H1 (cell line): Measurements from ENCODE around the gene ARHGAP4. TPM values are rescaled to one million over a fixed set of nuclear protein-coding genes. Genes with fewer than 3 reads are reported as not detected.

Source experiments
- CTCF ChIA-PET: fragments of 300-600 bp; sonication (Branson Sonifier 250); formaldehyde crosslinking; loops from one replicate; lab custom pipeline; 2021; ENCODE audit not compliant: partially characterized antibody; lab: Charles Lee
- POLR2A ChIA-PET: fragments of 300-600 bp; sonication (Branson Sonifier 250); formaldehyde crosslinking; loops from one replicate; lab custom pipeline; 2021; ENCODE audit warnings: inconsistent platforms; ENCODE audit not compliant: partially characterized antibody; lab: Charles Lee
- DNase-seq, 2 experiments: peaks; one replicate each; pipeline versions ENCODE4 v3.0.0 to v3.0.0-alpha.2; 2010 to 2022; ENCODE audit warnings: low spot score in 2 of 2, low read depth in 1 of 2, mixed read lengths in 1 of 2
- FAIRE-seq: peaks from 2 replicates; lab custom pipeline; 2011; peaks lifted over from hg19 to GRCh38; lab: Jason Lieb, UNC
- H2AFZ ChIP-seq: 2 replicates; pipeline ENCODE4 v1.8.1; 2012; ENCODE audit warnings: low read length, inconsistent platforms
- H2AK5ac ChIP-seq: 2 replicates; pipeline ENCODE4 v1.6.1; 2013; ENCODE audit warnings: low read depth, low read length
- H2BK120ac ChIP-seq: replicated peaks from 2 replicates; pipeline ENCODE3; 2013; ENCODE audit warnings: low read depth, low read length, inconsistent platforms
- H2BK12ac ChIP-seq: 2 replicates; pipeline ENCODE4 v1.6.1; 2013; ENCODE audit warnings: low read depth, low read length
- H2BK15ac ChIP-seq: 2 replicates; pipeline ENCODE4 v1.6.1; 2013; ENCODE audit warnings: low read length
- H2BK20ac ChIP-seq: 2 replicates; pipeline ENCODE4 v1.6.1; 2013; ENCODE audit warnings: low read length
- H2BK5ac ChIP-seq: 2 replicates; pipeline ENCODE4 v1.6.1; 2013; ENCODE audit warnings: low read depth, low read length
- H3K14ac ChIP-seq: 2 replicates; pipeline ENCODE4 v1.6.1; 2013; ENCODE audit warnings: inconsistent platforms; ENCODE audit not compliant: insufficient read length
- H3K18ac ChIP-seq: 2 replicates; pipeline ENCODE4 v1.6.1; 2013; ENCODE audit warnings: low read length; ENCODE audit errors: extremely low read depth
- H3K23ac ChIP-seq: 2 replicates; pipeline ENCODE4 v1.6.1; 2013; ENCODE audit warnings: inconsistent platforms; ENCODE audit not compliant: insufficient read length
- H3K23me2 ChIP-seq: 2 replicates; pipeline ENCODE4 v1.6.1; 2013; ENCODE audit warnings: low read depth, low read length
- H3K27ac ChIP-seq: 2 replicates; pipeline ENCODE4 v1.6.1; 2011; ENCODE audit warnings: low read depth, low read length, inconsistent platforms
- H3K27me3 ChIP-seq, 4 experiments: replicated peaks in 1 of 4; 1 replicate in 1 of 4; 2 replicates in 3 of 4; pipeline versions ENCODE4 v1.6.1 to v1.8.1; 2011 to 2013; ENCODE audit warnings: low read length in 3 of 4, mild to moderate bottlenecking in 3 of 4, inconsistent platforms in 2 of 4, mixed read lengths in 2 of 4, moderate library complexity in 1 of 4; ENCODE audit not compliant: control insufficient read depth in 3 of 4, insufficient read depth in 3 of 4; ENCODE audit errors: extremely low read depth in 1 of 4
- H3K36me3 ChIP-seq, 4 experiments: 2 replicates each; pipeline versions ENCODE4 v1.6.1 to v1.8.1; 2011 to 2013; ENCODE audit warnings: mild to moderate bottlenecking in 4 of 4, low read length in 3 of 4, moderate library complexity in 2 of 4, control low read depth in 1 of 4, inconsistent platforms in 1 of 4; ENCODE audit not compliant: insufficient read depth in 4 of 4, control insufficient read depth in 2 of 4
- H3K4ac ChIP-seq: replicated peaks from 2 replicates; pipeline ENCODE3; 2013; ENCODE audit warnings: low read length, low read depth, mixed read lengths, inconsistent platforms; ENCODE audit not compliant: insufficient read length
- H3K4me1 ChIP-seq, 4 experiments: replicated peaks in 1 of 4; 1 replicate in 1 of 4; 2 replicates in 3 of 4; pipeline versions ENCODE4 v1.6.1 to v1.8.1; 2011 to 2013; ENCODE audit warnings: low read length in 3 of 4, inconsistent platforms in 2 of 4, mixed read lengths in 1 of 4; ENCODE audit not compliant: insufficient read depth in 4 of 4, control insufficient read depth in 3 of 4
- H3K4me2 ChIP-seq, 2 experiments: 2 replicates each; pipeline versions ENCODE4 v1.6.1 to v1.8.1; 2011 to 2013; ENCODE audit warnings: low read depth in 2 of 2, low read length in 2 of 2, control low read depth in 1 of 2, inconsistent platforms in 1 of 2, mild to moderate bottlenecking in 1 of 2; ENCODE audit not compliant: insufficient read depth in 1 of 2
- H3K4me3 ChIP-seq, 4 experiments: fragments of 200-600, 300-600 bp in 1 of 4; sonication (generic), shearing (Covaris generic), sonication (Bioruptor Twin) in 1 of 4; 2 replicates each; pipeline versions ENCODE4 v1.5.1 to v1.8.1; 2011 to 2016; ENCODE audit warnings: low read length in 4 of 4, low read depth in 3 of 4, control low read depth in 2 of 4, inconsistent platforms in 2 of 4, mild to moderate bottlenecking in 2 of 4, mixed read lengths in 1 of 4, moderate library complexity in 1 of 4; ENCODE audit not compliant: insufficient read depth in 2 of 4; ENCODE audit errors: extremely low read depth in 1 of 4
- H3K56ac ChIP-seq: replicated peaks from 2 replicates; pipeline ENCODE3; 2013; ENCODE audit warnings: low read depth, mild to moderate bottlenecking, mixed read lengths, low read length, inconsistent platforms; ENCODE audit not compliant: insufficient read length
- H3K79me1 ChIP-seq: 2 replicates; pipeline ENCODE4 v1.6.1; 2013; ENCODE audit warnings: low read depth, low read length, control low read depth
- H3K79me2 ChIP-seq, 2 experiments: 2 replicates each; pipeline versions ENCODE4 v1.6.1 to v1.8.1; 2012 to 2013; ENCODE audit warnings: low read length in 2 of 2, mild to moderate bottlenecking in 2 of 2, inconsistent platforms in 1 of 2; ENCODE audit not compliant: insufficient read depth in 2 of 2, control insufficient read depth in 1 of 2
- H3K9ac ChIP-seq, 4 experiments: replicated peaks in 1 of 4; 1 replicate in 1 of 4; 2 replicates in 3 of 4; pipeline versions ENCODE4 v1.6.1 to v1.8.1; 2011 to 2013; ENCODE audit warnings: low read depth in 3 of 4, low read length in 3 of 4, control low read depth in 2 of 4, mild to moderate bottlenecking in 2 of 4, moderate library complexity in 2 of 4, inconsistent platforms in 1 of 4; ENCODE audit errors: extremely low read depth in 1 of 4
- H3K9me3 ChIP-seq, 2 experiments: 2 replicates each; pipeline versions ENCODE4 v1.6.1 to v1.8.1; 2012 to 2013; ENCODE audit warnings: mild to moderate bottlenecking in 2 of 2, moderate library complexity in 2 of 2, control low read depth in 1 of 2, inconsistent platforms in 1 of 2, low read depth in 1 of 2, low read length in 1 of 2, mixed read lengths in 1 of 2; ENCODE audit not compliant: insufficient read depth in 2 of 2
- H4K20me1 ChIP-seq, 2 experiments: replicated peaks in 1 of 2; 2 replicates each; pipeline versions ENCODE3 to v1.8.1; 2011 to 2013; ENCODE audit warnings: inconsistent platforms in 2 of 2, low read length in 2 of 2, mild to moderate bottlenecking in 1 of 2; ENCODE audit not compliant: insufficient read depth in 2 of 2, control insufficient read depth in 1 of 2
- H4K5ac ChIP-seq: 2 replicates; pipeline ENCODE4 v1.6.1; 2013; ENCODE audit warnings: low read length, low read depth, mixed read lengths, inconsistent platforms; ENCODE audit not compliant: insufficient read length
- H4K8ac ChIP-seq: 2 replicates; pipeline ENCODE4 v1.8.0; 2013; ENCODE audit warnings: mild to moderate bottlenecking, moderate library complexity, low read length, inconsistent platforms; ENCODE audit not compliant: insufficient read depth; ENCODE audit errors: extremely low read depth
- H4K91ac ChIP-seq: replicated peaks from 2 replicates; pipeline ENCODE3; 2013; ENCODE audit warnings: low read length, mixed read lengths, inconsistent platforms; ENCODE audit not compliant: insufficient read length
- CBX5 ChIP-seq: fragments of 300-800, 300-1000 bp; sonication (generic); IDR thresholded peaks from 2 replicates; pipeline ENCODE4 v1.7.1; 2016; ENCODE audit warnings: antibody characterized with exemption, low read length, low read depth
- WGBS, 2 experiments: shearing (Covaris generic) in 1 of 2; methylation state at CpG; one replicate each; pipeline versions ENCODE4 v1.1.6 to v1.1.7; 2013 to 2015; ENCODE audit warnings: low lambda C conversion rate in 2 of 2, mixed read lengths in 2 of 2, inconsistent platforms in 1 of 2, low coverage in 1 of 2, missing lambda C conversion rate in 1 of 2; ENCODE audit not compliant: insufficient replicate concordance in 2 of 2, insufficient coverage in 1 of 2, insufficient read length in 1 of 2; ENCODE audit errors: extremely low coverage in 1 of 2, missing lambda C conversion rate in 1 of 2; 5-methylcytosine and 5-hydroxymethylcytosine counted together
- polyA plus RNA-seq, 7 experiments: library from polyadenylated mRNA; depleted of rRNA in 3 of 7; stranded (reverse) in 5 of 7; unstranded in 2 of 7; fragments of >200 nt in 5 of 7; fragments of 200-250 nt in 2 of 7; gene quantifications; 1 replicate in 5 of 7; 2 replicates in 1 of 7; 4 replicates in 1 of 7; pipeline versions ENCODE4 v1.2.1 to v1.2.3, GENCODE V29; 2011 to 2013; ENCODE audit warnings: missing spikeins in 2 of 7, mixed read lengths in 2 of 7
- total RNA-seq: library from RNA; stranded (reverse); fragmentation: NEBNext Ultra II Directional; extraction: Animal tissue kit (Norgen Biotek cat#: 25700); gene quantifications from 2 replicates; pipeline ENCODE4 v1.2.1, GENCODE V29; 2021

ARHGAP4 gene
- total and polyA plus RNA-seq, 2 of the 8 experiments (the other 6 are each of a cell fraction or from before 2014, with no cell fraction given): 23.9 to 26.0 TPM

- 90% methylated on average over 5 of the region's 9 CpGs; no CpG with 5 or more reads in 1 of the 2 experiments for WGBS, 2 experiments
- CTCF ChIA-PET: interaction anchor here (0.7 to 19.6 kb wide), 9 partner anchors 9 to 445 kb away, joined by 3 to 272 read pairs (median 3); partner anchors contain the start of gene RENBP
Measured at GRCh38 chrX:153928846-153929245, 2.8 kb upstream of the ARHGAP4 start.

More at GRCh38 chrX:153928846-153929245, 2.8 kb upstream of the ARHGAP4 start:
- H3K27ac ChIP-seq: no peak overlapping the region
- H3K56ac ChIP-seq: no peak overlapping the region
- H3K4me3 ChIP-seq: no peak overlapping the region
- no peak overlapping the region for H2BK15ac ChIP-seq
- no peak overlapping the region for H3K23ac ChIP-seq
- H4K20me1 ChIP-seq: no peaks in the 10 kb centered on the region
- H2AK5ac ChIP-seq: no peak overlapping the region
- H3K14ac ChIP-seq: no peak overlapping the region
- H3K4me1 ChIP-seq: peaks cover 3 to 15% (median 11%) of the 10 kb centered on the region in 4 experiments
- no peak for TF ChIP-seq CBX5
- no peak overlapping the region for H3K9ac ChIP-seq
- peak overlapping the region in 1 of 2 experiments; percentile 50; a peak in 3 of 4 replicates for H3K4me2 ChIP-seq
- DNase-seq (no peak), FAIRE-seq (no peak)
- H3K36me3 ChIP-seq: peaks cover 0 to 10% (median 4%) of the 10 kb centered on the region in 4 experiments; a peak in 2 of 8 replicates
- peaks cover 0 to 11% of the 10 kb centered on the region in 2 experiments; a peak in 2 of 4 replicates for H3K79me2 ChIP-seq
- no peaks in the 10 kb centered on the region for H3K27me3 ChIP-seq
- no peak overlapping the region for H4K5ac ChIP-seq
- no peak overlapping the region for H3K4ac ChIP-seq
- no peaks in the 10 kb centered on the region; the same call in 1 of the 2 replicates for H3K79me1 ChIP-seq
- no peak overlapping the region for H2BK120ac ChIP-seq
- no peak overlapping the region for H4K8ac ChIP-seq
- POLR2A ChIA-PET: interaction anchor here (0.7 to 14.9 kb wide), 9 partner anchors 13 to 206 kb away, joined by 3 to 231 read pairs (median 5); partner anchors contain the start of genes HCFC1, IDH3G, L1CAM and NAA10
- no peak overlapping the region for H2AFZ ChIP-seq
- no peak overlapping the region for H2BK20ac ChIP-seq
- H3K9me3 ChIP-seq: no peaks in the 10 kb centered on the region
- no peak overlapping the region for H3K18ac ChIP-seq
- H4K91ac ChIP-seq: no peak overlapping the region
- peaks cover 15% of the 10 kb centered on the region; the same call in 1 of the 2 replicates for H3K23me2 ChIP-seq
- H2BK5ac ChIP-seq: no peak overlapping the region
- no peak overlapping the region for H2BK12ac ChIP-seq
